ENCODE measurements around the gene LMNTD1.

GRCh38 chr12:25584596-25584995, 31.5 kb upstream of the LMNTD1 start:
- TF ChIP-seq CTCF (conservative IDR thresholded peaks at IDR 0.05; ENCODE audit: low read depth, low read length) (no peak), CEBPB (IDR thresholded peaks at IDR 0.05; ENCODE audit: low read depth, low read length) (no peak), POLR2A (IDR thresholded peaks at IDR 0.05; ENCODE audit: low read depth, low read length) (no peak), ELK1 (IDR thresholded peaks at IDR 0.05; ENCODE audit: borderline replicate concordance, low read depth, low read length) (no peak), USF2 (IDR thresholded peaks at IDR 0.05; ENCODE audit: low read depth, low read length) (no peak), RFX5 (IDR thresholded peaks at IDR 0.05; ENCODE audit: low read depth, low read length) (no peak), CHD1 (IDR thresholded peaks at IDR 0.05; ENCODE audit: low read depth, low read length) (no peak), NFE2L2 (IDR thresholded peaks at IDR 0.05; ENCODE audit: low read depth, low read length) (no peak)

Data from IMR-90 (cell line).